ENCODE data around the gene PROM1.
A peak's percentile ranks its signal among the peaks of the same experiment; 100 is the strongest.

PROM1 gene

GRCh38 chr4:16067515-16067914 is 16.3 kb downstream of the PROM1 start:
- Mint-ChIP-seq H3K9me3 (peaks cover 8% of the 10 kb centered on the region), H3K27me3 (ENCODE audit: low read depth) (peaks cover 6% of the 10 kb centered on the region), H3K36me3 (ENCODE audit: low read depth) (peaks cover 27% of the 10 kb centered on the region), H3K4me3 (no peak overlapping the region), H3K4me1 (peaks cover 8% of the 10 kb centered on the region), H3K27ac (no peak overlapping the region)
- no peak for TF ChIP-seq CTCF (IDR thresholded peaks at IDR 0.05; ENCODE audit: unreplicated experiment in 3 of 3)

- Mint-ChIP-seq H3K4me3 (no peak overlapping the region), H3K9me3 (peaks cover 8% of the 10 kb centered on the region), H3K27me3 (ENCODE audit: low read depth) (peaks cover 6% of the 10 kb centered on the region), H3K27ac (peak overlapping the region in 1 of 3 experiments; percentile 46), H3K4me1 (peaks cover 8% of the 10 kb centered on the region), H3K36me3 (ENCODE audit: low read depth) (peaks cover 31% of the 10 kb centered on the region)
- no peak for TF ChIP-seq CTCF (IDR thresholded peaks at IDR 0.05; ENCODE audit: unreplicated experiment in 3 of 3)
Measured at GRCh38 chr4:16066586-16067128, 17.2 kb downstream of the PROM1 start.

- TF ChIP-seq CTCF (IDR thresholded peaks at IDR 0.05; ENCODE audit: unreplicated experiment in 3 of 3): no peak
- peaks cover 31% of the 10 kb centered on the region for H3K36me3 Mint-ChIP-seq (ENCODE audit: low read depth)
- peaks cover 8% of the 10 kb centered on the region for H3K9me3 Mint-ChIP-seq
- H3K4me1 Mint-ChIP-seq: peaks cover 8% of the 10 kb centered on the region
- H3K4me3 Mint-ChIP-seq: no peak overlapping the region
- no peaks in the 10 kb centered on the region for H3K27me3 Mint-ChIP-seq (ENCODE audit: low read depth)
- H3K27ac Mint-ChIP-seq: no peak overlapping the region
Measured at GRCh38 chr4:16065066-16065465, 18.8 kb downstream of the PROM1 start.

GRCh38 chr4:16062601-16063000 is 21.2 kb downstream of the PROM1 start:
- H3K27ac Mint-ChIP-seq: no peak overlapping the region
- H3K4me3 Mint-ChIP-seq: no peak overlapping the region
- H3K27me3 Mint-ChIP-seq (ENCODE audit: low read depth): no peaks in the 10 kb centered on the region
- peaks cover 8% of the 10 kb centered on the region for H3K9me3 Mint-ChIP-seq
- peaks cover 31% of the 10 kb centered on the region for H3K36me3 Mint-ChIP-seq (ENCODE audit: low read depth)
- TF ChIP-seq CTCF (IDR thresholded peaks at IDR 0.05; ENCODE audit: unreplicated experiment in 3 of 3): no peak
- H3K4me1 Mint-ChIP-seq: peaks cover 11% of the 10 kb centered on the region

GRCh38 chr4:16056681-16057385 is 27.0 kb downstream of the PROM1 start:
- no peak for TF ChIP-seq CTCF (IDR thresholded peaks at IDR 0.05; ENCODE audit: unreplicated experiment in 3 of 3)
- no peaks in the 10 kb centered on the region for H3K9me3 Mint-ChIP-seq
- H3K27ac Mint-ChIP-seq: peak overlapping the region in 2 of 3 experiments; percentile 10 to 25
- H3K36me3 Mint-ChIP-seq (ENCODE audit: low read depth): no peaks in the 10 kb centered on the region
- no peak overlapping the region for H3K4me3 Mint-ChIP-seq
- peaks cover 24% of the 10 kb centered on the region for H3K4me1 Mint-ChIP-seq
- peaks cover 7% of the 10 kb centered on the region for H3K27me3 Mint-ChIP-seq (ENCODE audit: low read depth)

GRCh38 chr4:16055873-16056272 is 27.9 kb downstream of the PROM1 start:
- no peaks in the 10 kb centered on the region for H3K9me3 Mint-ChIP-seq
- peak overlapping the region in 1 of 3 experiments; percentile 5 for H3K4me3 Mint-ChIP-seq

More at GRCh38 chr4:16055873-16056272, 27.9 kb downstream of the PROM1 start:
- TF ChIP-seq CTCF (IDR thresholded peaks at IDR 0.05; ENCODE audit: unreplicated experiment in 3 of 3): no peak
- H3K4me1 Mint-ChIP-seq: peaks cover 24% of the 10 kb centered on the region
- no peaks in the 10 kb centered on the region for H3K36me3 Mint-ChIP-seq (ENCODE audit: low read depth)
- peaks cover 7% of the 10 kb centered on the region for H3K27me3 Mint-ChIP-seq (ENCODE audit: low read depth)
- peak overlapping the region in 1 of 3 experiments; percentile 25 for H3K27ac Mint-ChIP-seq
